D721Med (cell line): ENCODE measurements around the gene IMMP2L.

ENCODE experiments used
- DNase-seq: peaks from one replicate; pipeline ENCODE4 v3.0.0; 2011; ENCODE audit warnings: low spot score; ENCODE audit not compliant: insufficient read length
- FAIRE-seq: peaks from 2 replicates; lab custom pipeline; 2011; peaks lifted over from hg19 to GRCh38; lab: Jason Lieb, UNC
- TF ChIP-seq, protein P1 (sequence below): IDR thresholded peaks from 2 replicates; pipeline ENCODE4 v1.5.1; 2012; ENCODE audit warnings: mild to moderate bottlenecking, control low read depth; ENCODE audit not compliant: insufficient read depth; ENCODE audit errors: missing control alignments

The IMMP2L gene

DNA sequence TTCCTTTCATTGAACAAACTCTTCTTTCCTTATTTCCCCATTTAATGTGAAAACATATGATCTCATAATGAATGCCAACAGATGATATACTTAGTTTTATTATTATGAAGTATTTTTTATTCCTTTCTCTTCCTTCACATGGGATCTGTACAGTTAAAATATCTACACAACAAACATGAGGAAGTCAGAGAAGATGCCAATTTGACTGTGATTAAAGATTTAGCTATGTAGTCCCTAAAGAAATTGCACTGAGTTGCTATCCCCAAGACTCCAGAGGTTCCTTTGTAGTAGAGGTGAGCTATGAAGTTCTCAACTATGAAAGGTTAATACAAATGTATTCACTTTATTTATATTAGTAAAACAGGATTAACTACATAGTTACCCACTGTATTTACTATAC lies 532.0 kb downstream of the IMMP2L start:
- DNase-seq, result no peak
- no peak for FAIRE-seq
- TF ChIP-seq, protein P1, sequence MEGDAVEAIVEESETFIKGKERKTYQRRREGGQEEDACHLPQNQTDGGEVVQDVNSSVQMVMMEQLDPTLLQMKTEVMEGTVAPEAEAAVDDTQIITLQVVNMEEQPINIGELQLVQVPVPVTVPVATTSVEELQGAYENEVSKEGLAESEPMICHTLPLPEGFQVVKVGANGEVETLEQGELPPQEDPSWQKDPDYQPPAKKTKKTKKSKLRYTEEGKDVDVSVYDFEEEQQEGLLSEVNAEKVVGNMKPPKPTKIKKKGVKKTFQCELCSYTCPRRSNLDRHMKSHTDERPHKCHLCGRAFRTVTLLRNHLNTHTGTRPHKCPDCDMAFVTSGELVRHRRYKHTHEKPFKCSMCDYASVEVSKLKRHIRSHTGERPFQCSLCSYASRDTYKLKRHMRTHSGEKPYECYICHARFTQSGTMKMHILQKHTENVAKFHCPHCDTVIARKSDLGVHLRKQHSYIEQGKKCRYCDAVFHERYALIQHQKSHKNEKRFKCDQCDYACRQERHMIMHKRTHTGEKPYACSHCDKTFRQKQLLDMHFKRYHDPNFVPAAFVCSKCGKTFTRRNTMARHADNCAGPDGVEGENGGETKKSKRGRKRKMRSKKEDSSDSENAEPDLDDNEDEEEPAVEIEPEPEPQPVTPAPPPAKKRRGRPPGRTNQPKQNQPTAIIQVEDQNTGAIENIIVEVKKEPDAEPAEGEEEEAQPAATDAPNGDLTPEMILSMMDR, result no peak

DNA sequence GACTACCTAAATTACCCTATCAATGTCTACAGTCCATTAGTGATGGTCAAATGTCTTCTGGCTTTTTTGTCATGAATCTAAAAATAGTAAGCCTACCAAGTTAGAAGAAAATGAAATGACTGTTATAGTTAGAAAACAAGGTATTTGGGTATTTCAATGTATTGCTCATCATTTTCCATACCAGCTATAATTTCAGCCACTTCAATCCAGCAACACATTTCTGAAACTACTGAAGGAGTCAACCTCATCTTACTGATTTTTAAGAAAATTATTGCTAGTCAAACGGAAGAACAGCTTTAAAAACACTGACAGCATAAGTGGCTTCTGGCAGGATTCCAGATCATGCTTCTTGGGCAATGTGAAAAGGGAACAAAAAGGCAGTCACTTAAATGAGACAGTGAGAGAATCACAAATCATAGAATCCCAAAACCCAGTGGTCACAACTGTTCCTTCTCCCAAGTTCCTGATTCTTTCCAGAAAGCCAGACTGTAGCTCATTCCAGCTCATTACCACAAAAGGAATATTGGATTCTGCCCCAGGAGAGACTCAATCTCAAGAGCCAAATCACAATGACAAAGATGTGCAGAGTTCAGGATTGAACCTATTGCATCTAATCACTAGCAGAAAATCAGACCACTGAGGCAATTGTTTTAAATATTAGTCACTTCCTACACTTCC lies 532.6 kb downstream of the IMMP2L start:
- no peak for FAIRE-seq
- TF ChIP-seq, protein P1, result no peak
- DNase-seq, result no peak

DNA sequence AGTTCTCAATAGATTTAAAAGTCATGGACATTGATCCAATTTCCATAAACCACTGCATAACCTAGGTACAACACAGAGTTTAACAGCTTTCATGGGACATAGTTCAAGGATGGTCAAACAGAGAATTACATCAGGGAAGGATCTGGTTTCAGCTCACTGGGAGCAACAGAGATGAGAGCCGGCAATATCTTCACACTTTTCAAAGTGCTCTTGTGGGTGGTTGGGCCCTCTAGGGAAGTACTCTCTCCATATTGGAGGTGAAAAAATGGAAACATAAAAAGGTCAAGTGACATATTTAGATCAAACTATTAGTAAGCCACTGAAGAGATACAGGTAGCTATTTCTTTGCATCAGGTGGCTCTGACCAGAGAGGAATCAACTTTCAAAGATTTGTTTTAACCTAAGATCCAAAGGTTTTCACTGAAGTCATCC lies 533.1 kb downstream of the IMMP2L start:
- TF ChIP-seq, protein P1, result no peak
- DNase-seq (no peak), FAIRE-seq (no peak)

DNA sequence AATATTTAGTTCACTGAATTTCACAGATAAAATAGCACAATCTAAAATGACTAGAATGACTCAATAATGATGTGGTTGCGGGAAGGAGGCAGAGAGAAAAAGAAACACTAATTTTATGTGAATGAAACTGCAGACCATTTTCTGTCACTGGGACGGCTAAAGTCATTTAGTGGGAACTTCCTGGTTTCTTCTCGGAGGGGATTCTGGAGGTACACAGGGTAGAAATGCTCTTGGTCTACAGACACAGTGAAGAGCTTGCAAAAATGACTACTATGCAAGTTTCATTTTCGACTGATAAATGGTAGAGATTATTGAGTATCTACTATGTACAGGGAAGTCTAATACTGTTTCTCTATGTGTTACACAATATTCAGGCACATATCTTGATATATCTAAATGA lies 534.9 kb downstream of the IMMP2L start:
- TF ChIP-seq, protein P1, result no peak
- FAIRE-seq (no peak), DNase-seq (no peak)

DNA sequence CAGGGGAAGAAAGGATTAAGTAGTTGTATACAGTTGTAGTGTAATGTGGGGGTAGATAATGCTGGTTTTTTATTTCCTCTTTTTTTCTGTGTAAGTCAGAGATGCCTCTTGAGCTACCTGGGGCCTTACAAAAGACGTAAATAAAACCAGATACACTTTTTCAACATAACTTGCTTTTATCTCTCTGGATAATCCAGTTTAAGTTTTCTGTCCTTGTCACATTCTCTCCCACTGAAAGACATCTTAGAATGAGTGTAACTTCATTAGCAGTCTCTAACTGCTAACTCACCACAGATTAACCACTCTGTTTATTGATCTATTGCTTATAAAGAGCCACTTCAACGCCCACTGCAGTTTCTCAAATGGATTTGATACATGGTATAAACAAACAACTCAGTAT lies 535.5 kb downstream of the IMMP2L start:
- no peak for DNase-seq
- TF ChIP-seq, protein P1, result no peak
- FAIRE-seq, result no peak

DNA sequence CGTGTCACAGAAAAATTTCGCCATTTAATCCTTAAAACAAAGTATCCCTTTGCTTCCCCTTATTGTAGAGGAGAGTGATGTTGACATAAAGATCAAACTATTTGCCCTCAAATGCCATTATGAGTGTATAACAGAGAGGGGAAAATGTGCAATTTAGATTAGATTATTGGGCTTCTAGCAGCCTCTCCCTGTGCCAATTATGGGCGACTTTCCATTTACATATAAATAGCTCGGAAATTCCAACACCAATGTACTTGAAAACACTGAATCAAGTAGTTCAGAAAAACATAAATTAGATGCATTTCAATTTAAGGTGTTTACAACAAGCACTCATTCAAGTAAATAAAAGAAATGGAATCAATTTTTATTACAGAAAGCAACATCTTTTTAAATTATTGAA lies 535.9 kb downstream of the IMMP2L start:
- DNase-seq (no peak), FAIRE-seq (no peak)
- TF ChIP-seq, protein P1, result no peak

DNA sequence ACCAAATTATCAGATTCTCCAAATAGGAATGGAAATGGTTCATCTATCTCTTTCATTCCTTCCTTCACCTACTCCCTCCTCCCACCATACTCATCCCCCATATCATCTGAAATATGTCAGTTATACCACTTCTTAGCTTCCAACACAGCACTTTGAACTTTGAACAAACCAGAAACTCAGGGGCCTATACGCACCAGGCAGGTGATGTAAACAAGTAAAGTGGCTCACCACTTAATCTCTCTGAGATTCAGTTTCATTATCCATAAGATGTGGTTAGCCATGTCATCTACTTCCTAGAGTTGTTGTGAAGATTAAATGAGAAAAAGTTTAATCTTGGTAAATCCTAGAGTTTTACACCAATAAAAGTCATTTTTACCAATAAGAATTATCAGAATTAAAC lies 537.3 kb downstream of the IMMP2L start:
- DNase-seq (no peak), FAIRE-seq (no peak)
- TF ChIP-seq, protein P1, result no peak
